SK-N-SH (cell line): Measurements from ENCODE around the gene MGST1. TPM values are rescaled to one million over a fixed set of nuclear protein-coding genes. Genes with fewer than 3 reads are reported as not detected.

ENCODE experiments used
- CTCF ChIA-PET: fragments of 300-600, 350-600 bp; formaldehyde crosslinking; extraction: SDS; loops from one replicate; lab custom pipeline; 2021; lab: Yijun Ruan, JAX
- POLR2A ChIA-PET: fragments of 350-600 bp; sonication (Branson Sonifier 250); formaldehyde crosslinking; extraction: SDS; loops from one replicate; lab custom pipeline; 2020; ENCODE audit warnings: antibody characterized with exemption, inconsistent platforms; lab: Yijun Ruan, JAX
- DNase-seq: peaks from one replicate; pipeline ENCODE4 v3.0.0; 2012
- H2AFZ ChIP-seq: fragments of 200-600 bp; sonication (generic); 2 replicates; pipeline ENCODE4 v1.8.1; 2016; ENCODE audit warnings: antibody characterized with exemption, mild to moderate bottlenecking, low read depth
- H3F3A ChIP-seq: fragments of 200-600 bp; sonication (generic); replicated peaks from 2 replicates; pipeline ENCODE3; 2016; ENCODE audit warnings: antibody characterized with exemption, mild to moderate bottlenecking; ENCODE audit not compliant: insufficient read depth
- H3K27ac ChIP-seq, 2 experiments: fragments of 200-500 bp in 1 of 2; fragments of 200-600 bp in 1 of 2; sonication (Bioruptor generic) in 1 of 2; sonication (generic), shearing (Covaris generic) in 1 of 2; 2 replicates each; pipeline versions ENCODE4 v1.5.1 to v1.6.1; 2014 to 2016; ENCODE audit warnings: low read depth in 2 of 2, inconsistent platforms in 1 of 2, low read length in 1 of 2, mild to moderate bottlenecking in 1 of 2, mixed read lengths in 1 of 2
- H3K27me3 ChIP-seq: fragments of 200-600 bp; sonication (generic), shearing (Covaris generic); 2 replicates; pipeline ENCODE4 v1.6.1; 2016; ENCODE audit warnings: mixed run types; ENCODE audit not compliant: insufficient read depth
- H3K36me3 ChIP-seq, 2 experiments: fragments of 200-500 bp in 1 of 2; fragments of 200-600 bp in 1 of 2; sonication (Bioruptor generic) in 1 of 2; sonication (generic) in 1 of 2; replicated peaks in 1 of 2; 2 replicates each; pipeline versions ENCODE3 to v1.5.1; 2014 to 2016; ENCODE audit warnings: low read length in 1 of 2, mild to moderate bottlenecking in 1 of 2; ENCODE audit not compliant: insufficient read depth in 2 of 2, control insufficient read depth in 1 of 2
- H3K4me1 ChIP-seq, 2 experiments: fragments of 200-500 bp in 1 of 2; fragments of 200-600 bp in 1 of 2; sonication (Bioruptor generic) in 1 of 2; sonication (generic), shearing (Covaris generic) in 1 of 2; 2 replicates each; pipeline versions ENCODE4 v1.5.1 to v1.6.1; 2014 to 2016; ENCODE audit warnings: low read depth in 1 of 2, low read length in 1 of 2, mixed run types in 1 of 2; ENCODE audit not compliant: insufficient read depth in 2 of 2, control insufficient read depth in 1 of 2
- H3K4me2 ChIP-seq: fragments of 200-600 bp; sonication (generic), shearing (Covaris generic); 2 replicates; pipeline ENCODE4 v1.6.1; 2017; ENCODE audit warnings: mixed run types
- H3K4me3 ChIP-seq, 2 experiments: fragments of 200-500 bp in 1 of 2; fragments of 200-600 bp in 1 of 2; sonication (Bioruptor generic) in 1 of 2; sonication (generic), shearing (Covaris generic) in 1 of 2; 2 replicates each; pipeline versions ENCODE4 v1.5.1 to v1.8.1; 2014 to 2016; ENCODE audit warnings: low read depth in 2 of 2, inconsistent platforms in 1 of 2, low read length in 1 of 2, mild to moderate bottlenecking in 1 of 2, mixed read lengths in 1 of 2, moderate library complexity in 1 of 2
- H3K79me2 ChIP-seq: fragments of 200-600 bp; sonication (generic); 2 replicates; pipeline ENCODE4 v1.8.1; 2017; ENCODE audit warnings: mild to moderate bottlenecking; ENCODE audit not compliant: insufficient read depth
- H3K9ac ChIP-seq: fragments of 200-600 bp; sonication (generic); 2 replicates; pipeline ENCODE4 v1.6.1; 2017; ENCODE audit warnings: mixed run types
- H3K9me2 ChIP-seq: fragments of 200-600 bp; sonication (generic); 2 replicates; pipeline ENCODE4 v1.6.1; 2017; ENCODE audit warnings: mixed run types
- H3K9me3 ChIP-seq: fragments of 200-600 bp; sonication (generic); 2 replicates; pipeline ENCODE4 v1.6.1; 2017; ENCODE audit warnings: mixed run types, mild to moderate bottlenecking, moderate library complexity
- H4K20me1 ChIP-seq: fragments of 200-600 bp; sonication (generic); 2 replicates; pipeline ENCODE4 v1.6.1; 2017; ENCODE audit warnings: mild to moderate bottlenecking, mixed run types; ENCODE audit not compliant: insufficient read depth
- EZH2phosphoT487 ChIP-seq: fragments of 200-600 bp; sonication (generic); IDR thresholded peaks from 2 replicates; pipeline ENCODE4 v1.6.1; 2017; ENCODE audit warnings: low read depth, mixed run types, mild to moderate bottlenecking, antibody characterized with exemption, moderate library complexity, borderline replicate concordance
- GATA2 ChIP-seq: sonication (generic); formaldehyde crosslinking; IDR thresholded peaks from 2 replicates; pipeline ENCODE4 v1.5.0; 2020; ENCODE audit warnings: mild to moderate bottlenecking, missing genetic modification reagents
- JUND ChIP-seq: IDR thresholded peaks from 2 replicates; pipeline ENCODE4 v1.4.0; 2012
- NRF1 ChIP-seq: IDR thresholded peaks from 2 replicates; pipeline ENCODE4 v1.6.1; 2012; ENCODE audit warnings: low read depth, mild to moderate bottlenecking, low read length
- RFX5 ChIP-seq: IDR thresholded peaks from 2 replicates; pipeline ENCODE4 v1.6.1; 2012; ENCODE audit warnings: mild to moderate bottlenecking, improper control_type of control experiment, low read length
- TAF1 ChIP-seq: IDR thresholded peaks from 2 replicates; pipeline ENCODE4 v1.6.1; 2012; ENCODE audit warnings: low read depth, mild to moderate bottlenecking, low read length, moderate library complexity, borderline replicate concordance
- USF1 ChIP-seq: IDR thresholded peaks from 2 replicates; pipeline ENCODE4 v1.4.0; 2012; ENCODE audit warnings: low read depth, borderline replicate concordance
- WGBS: methylation state at CpG from one replicate; pipeline ENCODE4 v1.1.6; 2017; ENCODE audit warnings: low lambda C conversion rate; 5-methylcytosine and 5-hydroxymethylcytosine counted together
- polyA plus RNA-seq, 3 experiments: library from polyadenylated mRNA; depleted of rRNA; stranded (reverse); fragments of >200 nt; gene quantifications; 2 replicates each; pipeline ENCODE4 v1.2.3, GENCODE V29; 2012
- TF ChIP-seq, protein P1 (sequence below): IDR thresholded peaks from 2 replicates; pipeline ENCODE4 v1.6.1; 2012; ENCODE audit warnings: mild to moderate bottlenecking, low read depth, low read length, moderate library complexity

MGST1 gene
- polyA plus RNA-seq, 1 of the 3 experiments (the other 2 are of a cell fraction) = 4.8 TPM

GRCh38 chr12:16310934-16311333 is 36.5 kb upstream of the MGST1 start:
- no peak for DNase-seq
- H2AFZ ChIP-seq = no peak overlapping the region
- no peaks in the 10 kb centered on the region for H3F3A ChIP-seq
- no peak overlapping the region for H3K4me2 ChIP-seq
- H3K79me2 ChIP-seq = no peaks in the 10 kb centered on the region
- no peaks in the 10 kb centered on the region for H3K9me2 ChIP-seq
- no peaks in the 10 kb centered on the region for H3K9me3 ChIP-seq
- POLR2A ChIA-PET = no interaction called here
- no peaks in the 10 kb centered on the region for H3K27me3 ChIP-seq
- no peaks in the 10 kb centered on the region for H3K36me3 ChIP-seq
- H3K27ac ChIP-seq = no peak overlapping the region
- 0% methylated on average over 1 of the region's 1 CpG for WGBS
- CTCF ChIA-PET = no interaction called here
- no peaks in the 10 kb centered on the region for H4K20me1 ChIP-seq
- TF ChIP-seq GATA2 (no peak), JUND (no peak)
- no peak overlapping the region; a peak in 1 of 4 replicates for H3K4me3 ChIP-seq
- no peak overlapping the region for H3K9ac ChIP-seq
- H3K4me1 ChIP-seq = no peaks in the 10 kb centered on the region

DNA sequence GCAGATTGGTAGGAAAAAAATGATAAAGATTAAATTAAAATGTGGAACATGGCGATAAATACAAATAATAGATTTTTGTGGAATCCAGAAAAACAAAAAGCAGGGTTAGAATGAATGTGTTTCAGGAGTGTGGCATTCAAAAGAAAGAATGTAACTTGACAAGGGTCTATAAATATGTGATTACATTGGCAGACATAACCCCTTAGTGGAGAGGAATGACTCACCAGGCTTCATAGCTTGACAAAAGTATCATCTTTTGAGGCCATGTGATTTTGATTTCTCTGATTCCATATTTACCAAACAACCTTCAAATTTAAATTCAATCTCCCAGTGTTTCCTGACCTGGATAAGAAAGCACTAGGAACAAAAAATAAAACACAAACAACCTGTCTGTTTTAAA is 24.4 kb upstream of the MGST1 start:
- H3K9me2 ChIP-seq = no peaks in the 10 kb centered on the region
- H3F3A ChIP-seq = no peaks in the 10 kb centered on the region
- no peaks in the 10 kb centered on the region for H3K36me3 ChIP-seq
- H3K4me1 ChIP-seq = no peaks in the 10 kb centered on the region
- no peaks in the 10 kb centered on the region for H3K9me3 ChIP-seq
- H3K4me2 ChIP-seq = no peak overlapping the region
- H2AFZ ChIP-seq = no peak overlapping the region
- no peak overlapping the region for H3K27ac ChIP-seq
- H3K9ac ChIP-seq = no peak overlapping the region
- CTCF ChIA-PET = no interaction called here
- H3K4me3 ChIP-seq = no peak overlapping the region
- no peaks in the 10 kb centered on the region for H3K79me2 ChIP-seq
- TF ChIP-seq NRF1 = no peak
- TF ChIP-seq, protein P1, sequence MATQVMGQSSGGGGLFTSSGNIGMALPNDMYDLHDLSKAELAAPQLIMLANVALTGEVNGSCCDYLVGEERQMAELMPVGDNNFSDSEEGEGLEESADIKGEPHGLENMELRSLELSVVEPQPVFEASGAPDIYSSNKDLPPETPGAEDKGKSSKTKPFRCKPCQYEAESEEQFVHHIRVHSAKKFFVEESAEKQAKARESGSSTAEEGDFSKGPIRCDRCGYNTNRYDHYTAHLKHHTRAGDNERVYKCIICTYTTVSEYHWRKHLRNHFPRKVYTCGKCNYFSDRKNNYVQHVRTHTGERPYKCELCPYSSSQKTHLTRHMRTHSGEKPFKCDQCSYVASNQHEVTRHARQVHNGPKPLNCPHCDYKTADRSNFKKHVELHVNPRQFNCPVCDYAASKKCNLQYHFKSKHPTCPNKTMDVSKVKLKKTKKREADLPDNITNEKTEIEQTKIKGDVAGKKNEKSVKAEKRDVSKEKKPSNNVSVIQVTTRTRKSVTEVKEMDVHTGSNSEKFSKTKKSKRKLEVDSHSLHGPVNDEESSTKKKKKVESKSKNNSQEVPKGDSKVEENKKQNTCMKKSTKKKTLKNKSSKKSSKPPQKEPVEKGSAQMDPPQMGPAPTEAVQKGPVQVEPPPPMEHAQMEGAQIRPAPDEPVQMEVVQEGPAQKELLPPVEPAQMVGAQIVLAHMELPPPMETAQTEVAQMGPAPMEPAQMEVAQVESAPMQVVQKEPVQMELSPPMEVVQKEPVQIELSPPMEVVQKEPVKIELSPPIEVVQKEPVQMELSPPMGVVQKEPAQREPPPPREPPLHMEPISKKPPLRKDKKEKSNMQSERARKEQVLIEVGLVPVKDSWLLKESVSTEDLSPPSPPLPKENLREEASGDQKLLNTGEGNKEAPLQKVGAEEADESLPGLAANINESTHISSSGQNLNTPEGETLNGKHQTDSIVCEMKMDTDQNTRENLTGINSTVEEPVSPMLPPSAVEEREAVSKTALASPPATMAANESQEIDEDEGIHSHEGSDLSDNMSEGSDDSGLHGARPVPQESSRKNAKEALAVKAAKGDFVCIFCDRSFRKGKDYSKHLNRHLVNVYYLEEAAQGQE = no peak
- TF ChIP-seq USF1 = no peak
- no peak for TF ChIP-seq RFX5
- POLR2A ChIA-PET = no interaction called here
- no peaks in the 10 kb centered on the region for H3K27me3 ChIP-seq
- no peaks in the 10 kb centered on the region for H4K20me1 ChIP-seq
- WGBS = 5% methylated on average over 1 of the region's 1 CpG
- DNase-seq = no peak

GRCh38 chr12:16323638-16324037 is 23.8 kb upstream of the MGST1 start:
- TF ChIP-seq JUND = no peak
- no peak for TF ChIP-seq EZH2phosphoT487
- TF ChIP-seq GATA2 = no peak
- no peak for TF ChIP-seq TAF1
- POLR2A ChIA-PET = no interaction called here
- CTCF ChIA-PET = no interaction called here
- Histone ChIP-seq H3K4me1 (no peaks in the 10 kb centered on the region), H3K27ac (no peak overlapping the region), H3K9me2 (no peaks in the 10 kb centered on the region), H3K4me3 (no peak overlapping the region), H3K36me3 (no peaks in the 10 kb centered on the region), H2AFZ (no peak overlapping the region), H3K9me3 (no peaks in the 10 kb centered on the region), H3K4me2 (no peak overlapping the region), H3K79me2 (no peaks in the 10 kb centered on the region), H3K27me3 (no peaks in the 10 kb centered on the region), H3F3A (no peaks in the 10 kb centered on the region), H4K20me1 (no peaks in the 10 kb centered on the region), H3K9ac (no peak overlapping the region)
- 7% methylated on average over 2 of the region's 2 CpGs for WGBS
- no peak for DNase-seq
